ENCODE results near the gene HSPE1. TPM values are rescaled to one million over a fixed set of nuclear protein-coding genes. Genes with fewer than 3 reads are reported as not detected.
"Not testable (repeated sequence)": the region's sequence is repeated elsewhere in the genome, so short reads cannot be mapped to it uniquely, and the experiment has no call there.

The HSPE1 gene
- total RNA-seq, 1 donor from 2014 or later = 118 TPM

GRCh38 chr2:197547163-197547900 lies 47.2 kb downstream of the HSPE1 start:
- no peak for DNase-seq
- intact Hi-C loops (cut with micrococcal nuclease) = no loop called here
- ATAC-seq = no peak

DNA sequence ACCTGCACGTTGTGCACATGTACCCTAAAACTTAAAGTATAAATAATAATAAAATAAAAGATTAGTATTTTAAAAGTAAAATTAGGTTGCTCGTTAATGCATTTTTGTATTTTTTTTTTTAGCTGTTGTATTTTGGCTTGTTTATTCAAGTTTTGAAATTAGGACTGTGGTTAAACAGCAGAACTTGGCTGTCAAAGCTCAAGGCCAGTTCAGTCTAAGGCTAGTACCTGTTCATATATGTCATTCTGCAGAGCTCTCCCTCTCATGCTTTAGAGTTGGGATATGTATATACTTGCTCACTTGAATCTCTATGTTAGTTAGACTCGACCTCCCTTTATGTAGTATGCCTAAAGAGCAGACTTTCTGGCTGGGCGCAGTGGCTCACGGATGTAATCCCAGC lies 48.4 kb downstream of the HSPE1 start:
- intact Hi-C loops (cut with micrococcal nuclease) = no loop called here
- no peak for ATAC-seq
- DNase-seq = no peak

DNA sequence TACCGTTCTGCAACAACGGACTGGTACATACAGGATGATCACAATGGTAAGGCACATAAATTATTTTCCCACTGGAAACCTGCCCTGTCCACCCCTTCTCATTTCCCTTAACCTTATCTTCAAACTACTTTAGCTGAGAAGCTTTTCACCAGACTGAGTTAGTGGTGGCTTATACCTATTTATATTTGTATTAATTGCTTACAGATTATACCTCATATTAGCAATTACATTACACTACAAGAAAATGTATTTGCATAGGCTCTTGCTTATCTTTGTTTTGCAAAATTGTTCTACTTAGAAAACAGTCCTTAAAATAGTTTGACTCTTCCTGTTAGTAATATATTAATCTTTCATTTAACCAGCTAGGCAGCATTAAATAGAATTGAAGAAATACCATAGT lies 51.1 kb downstream of the HSPE1 start:
- ATAC-seq; intact Hi-C loops (cut with micrococcal nuclease); DNase-seq: not testable (repeated sequence)

Other genes starting within 250 kb of the HSPE1 start
- 6.9 TPM for gene ANKRD44, start 189.6 kb upstream of the HSPE1 start, total RNA-seq
- gene SF3B1, start 65.4 kb upstream of the HSPE1 start, total RNA-seq = 132 TPM
- gene COQ10B, start 46.8 kb upstream of the HSPE1 start, total RNA-seq = 25.6 TPM
- gene HSPD1, start 539 bp upstream of the HSPE1 start, total RNA-seq = 152 TPM
- gene MOB4, start 15.7 kb downstream of the HSPE1 start, total RNA-seq = 33.0 TPM
- gene RFTN2, start 175.2 kb downstream of the HSPE1 start, total RNA-seq = 7.5 TPM
- gene MARS2, start 205.0 kb downstream of the HSPE1 start, total RNA-seq = 6.7 TPM

Data from left ventricle myocardium superior (tissue), 1 donor.